ENCODE data around the gene STXBP4.

STXBP4 gene

GRCh38 chr17:55133583-55133982, 165.0 kb downstream of the STXBP4 start:
- no peak for DNase-seq

GRCh38 chr17:55134486-55135157, 166.1 kb downstream of the STXBP4 start:
- DNase-seq = no peak

- DNase-seq = no peak
Observed at GRCh38 chr17:55140809-55141208, 172.2 kb downstream of the STXBP4 start.

GRCh38 chr17:55144518-55144917, 176.0 kb downstream of the STXBP4 start:
- no peak for DNase-seq

- no peak for DNase-seq
Observed at GRCh38 chr17:55149485-55149884, 180.9 kb downstream of the STXBP4 start.

- no peak for DNase-seq
Observed at GRCh38 chr17:55152236-55152635, 183.7 kb downstream of the STXBP4 start.

- DNase-seq = no peak
Observed at GRCh38 chr17:55154101-55154500, 185.5 kb downstream of the STXBP4 start.

- DNase-seq = no peak
Observed at GRCh38 chr17:55155856-55156560, 187.4 kb downstream of the STXBP4 start.

- DNase-seq = no peak
Observed at GRCh38 chr17:55157165-55157564, 188.6 kb downstream of the STXBP4 start.

GRCh38 chr17:55158439-55158838, 189.9 kb downstream of the STXBP4 start:
- no peak for DNase-seq

GRCh38 chr17:55159251-55159650, 190.7 kb downstream of the STXBP4 start:
- DNase-seq = no peak

- DNase-seq = no peak
Observed at GRCh38 chr17:55160501-55160900, 191.9 kb downstream of the STXBP4 start.

- no peak for DNase-seq
Observed at GRCh38 chr17:55161935-55162555, 193.5 kb downstream of the STXBP4 start.

- DNase-seq = no peak
Observed at GRCh38 chr17:55162556-55162946, 194.0 kb downstream of the STXBP4 start.

GRCh38 chr17:55163408-55163807, 194.8 kb downstream of the STXBP4 start:
- no peak for DNase-seq

- DNase-seq = no peak
Observed at GRCh38 chr17:55166506-55166905, 197.9 kb downstream of the STXBP4 start.

GRCh38 chr17:55167024-55167725, 198.6 kb downstream of the STXBP4 start:
- DNase-seq = no peak

GRCh38 chr17:55168958-55169687, 200.6 kb downstream of the STXBP4 start:
- no peak for DNase-seq

- DNase-seq = no peak
Observed at GRCh38 chr17:55171634-55172328, 203.2 kb downstream of the STXBP4 start.

GRCh38 chr17:55172612-55173011, 204.0 kb downstream of the STXBP4 start:
- no peak for DNase-seq

- DNase-seq = no peak
Observed at GRCh38 chr17:55174133-55174532, 205.6 kb downstream of the STXBP4 start.

GRCh38 chr17:55175788-55176427, 207.3 kb downstream of the STXBP4 start:
- DNase-seq = no peak
